HG03571 (cell line): ENCODE measurements around the gene CD82.
A peak's percentile ranks its signal among the peaks of the same experiment; 100 is the strongest.

Source experiments
- ATAC-seq: cut with Tn5 transposase; IDR thresholded peaks from one replicate; pipeline ENCODE4 v1.9.1; 2021; ENCODE audit not compliant: unreplicated experiment

CD82 gene

DNA sequence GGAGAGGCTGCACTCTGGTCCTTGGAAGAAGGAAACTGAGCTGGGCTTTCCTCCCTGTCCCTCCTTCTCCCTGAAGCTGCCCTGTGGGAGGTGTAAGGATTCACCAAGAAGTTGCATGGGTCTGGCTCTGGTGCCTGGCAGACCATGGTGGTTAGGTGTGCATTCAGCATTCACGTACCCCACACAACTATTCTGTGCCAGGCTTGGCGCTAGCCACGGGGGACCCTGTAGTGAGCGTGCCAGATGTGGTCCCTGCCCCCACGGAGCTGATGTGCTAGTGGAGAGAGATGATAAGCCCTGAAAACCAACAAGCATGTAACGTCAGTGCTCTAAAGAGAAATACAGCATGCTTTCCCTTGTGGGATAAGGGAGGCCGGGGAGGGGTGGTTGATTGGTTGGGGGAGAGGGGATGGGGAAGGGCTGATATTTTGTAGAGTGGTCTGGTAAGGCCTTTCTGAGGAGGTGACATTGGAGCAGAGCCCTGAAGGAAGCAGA is 48.9 kb downstream of the CD82 start:
- no peak for ATAC-seq

DNA sequence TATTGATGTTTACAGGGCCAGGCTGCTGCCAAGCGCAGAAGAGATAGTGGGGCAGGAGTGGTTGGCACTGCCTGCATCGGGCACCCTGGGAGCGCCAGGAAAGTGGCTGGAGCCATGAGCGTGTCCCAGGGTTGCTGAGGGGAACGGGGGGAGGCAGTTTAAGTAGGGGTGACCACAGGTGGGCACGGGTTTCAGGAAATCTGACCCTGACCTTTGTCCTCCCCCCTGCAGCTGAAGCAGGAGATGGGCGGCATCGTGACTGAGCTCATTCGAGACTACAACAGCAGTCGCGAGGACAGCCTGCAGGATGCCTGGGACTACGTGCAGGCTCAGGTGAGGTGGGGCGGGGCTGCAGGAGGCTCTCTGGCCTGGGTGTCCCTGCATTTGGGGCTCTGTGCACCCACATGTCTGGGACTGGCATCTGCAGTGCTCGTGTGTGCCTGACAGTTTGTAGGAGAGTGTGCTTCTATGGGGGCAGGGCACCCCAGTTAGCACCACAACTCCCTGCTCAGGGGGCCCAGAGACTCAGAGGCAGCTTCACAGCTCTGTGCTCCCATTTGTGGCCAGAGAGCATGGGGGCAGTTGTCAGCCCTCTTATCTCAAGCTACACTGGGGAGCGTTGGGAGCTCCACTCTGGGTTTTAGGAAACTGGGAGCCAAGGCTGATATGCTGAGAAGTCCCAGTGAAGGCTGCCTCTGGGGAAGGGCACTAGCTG is 49.7 kb downstream of the CD82 start:
- ATAC-seq: no peak

DNA sequence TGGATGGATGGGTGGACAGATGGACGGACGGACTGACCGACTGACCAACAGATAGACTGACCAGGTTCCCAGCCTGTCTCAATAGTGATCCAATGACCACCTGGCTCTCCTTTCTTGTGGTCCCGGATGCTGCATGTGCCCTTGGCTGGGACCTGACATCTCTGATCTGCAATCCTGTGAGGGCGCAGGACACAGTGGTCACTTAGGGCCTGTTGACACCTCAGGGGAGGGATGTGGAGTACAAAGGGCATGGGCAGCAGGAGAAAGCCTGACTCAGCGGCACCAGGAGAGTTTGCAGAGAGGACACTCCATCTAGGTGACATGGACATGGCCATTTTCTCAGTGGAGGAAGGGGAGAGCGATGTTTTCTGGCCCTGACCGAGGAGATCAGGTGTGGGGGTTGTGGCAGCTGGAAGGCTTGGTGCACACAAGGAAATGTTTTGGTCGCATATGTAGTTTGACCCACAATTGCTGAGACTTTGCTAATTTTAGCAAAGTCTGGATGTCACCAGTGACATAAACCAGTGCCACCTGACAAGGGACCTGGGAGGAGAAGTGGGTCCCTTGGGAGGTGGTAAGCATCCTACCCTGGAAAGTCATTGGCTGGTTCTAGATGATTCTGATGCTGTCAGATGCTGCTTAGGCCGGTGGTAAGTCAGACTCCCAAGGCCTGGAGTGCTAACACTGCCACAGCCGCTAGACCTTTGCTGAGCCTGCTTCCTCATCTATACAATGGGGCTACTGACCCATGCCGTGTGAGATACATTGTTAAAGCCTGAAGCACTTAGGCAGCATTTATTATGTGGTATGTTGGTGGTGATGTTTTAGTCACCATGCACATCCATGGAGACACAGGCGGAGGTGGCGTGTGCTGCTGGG is 50.7 kb downstream of the CD82 start:
- no peak for ATAC-seq

DNA sequence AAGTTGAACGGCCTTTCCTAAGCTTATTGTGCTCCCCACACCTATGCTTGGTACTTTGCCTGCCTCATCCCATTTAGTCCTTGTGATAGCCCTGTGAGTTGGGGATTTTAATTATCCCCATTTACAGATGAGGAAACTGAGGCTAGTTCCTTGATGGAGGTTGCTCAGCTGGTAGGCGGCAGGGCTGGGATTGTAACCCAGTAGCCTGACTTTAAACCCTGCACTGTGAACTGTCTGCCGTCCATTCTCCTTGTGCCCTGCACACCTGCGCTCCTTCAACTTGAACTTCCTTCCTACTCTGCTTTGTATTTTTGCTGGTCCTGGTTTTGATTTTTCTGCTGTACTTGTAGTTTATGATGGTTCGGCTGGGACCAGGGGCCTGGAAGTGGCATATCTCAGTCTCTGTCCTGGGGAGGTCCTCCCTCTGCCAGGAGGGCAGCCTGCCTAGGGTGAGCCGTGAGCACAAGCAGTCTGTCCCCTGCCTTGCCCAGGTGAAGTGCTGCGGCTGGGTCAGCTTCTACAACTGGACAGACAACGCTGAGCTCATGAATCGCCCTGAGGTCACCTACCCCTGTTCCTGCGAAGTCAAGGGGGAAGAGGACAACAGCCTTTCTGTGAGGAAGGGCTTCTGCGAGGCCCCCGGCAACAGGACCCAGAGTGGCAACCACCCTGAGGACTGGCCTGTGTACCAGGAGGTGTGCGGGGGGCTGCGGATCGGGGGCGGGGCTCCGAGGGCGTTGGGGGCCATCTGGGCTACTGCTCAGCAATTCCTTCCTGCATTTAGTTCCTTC is 52.4 kb downstream of the CD82 start:
- no peak for ATAC-seq

DNA sequence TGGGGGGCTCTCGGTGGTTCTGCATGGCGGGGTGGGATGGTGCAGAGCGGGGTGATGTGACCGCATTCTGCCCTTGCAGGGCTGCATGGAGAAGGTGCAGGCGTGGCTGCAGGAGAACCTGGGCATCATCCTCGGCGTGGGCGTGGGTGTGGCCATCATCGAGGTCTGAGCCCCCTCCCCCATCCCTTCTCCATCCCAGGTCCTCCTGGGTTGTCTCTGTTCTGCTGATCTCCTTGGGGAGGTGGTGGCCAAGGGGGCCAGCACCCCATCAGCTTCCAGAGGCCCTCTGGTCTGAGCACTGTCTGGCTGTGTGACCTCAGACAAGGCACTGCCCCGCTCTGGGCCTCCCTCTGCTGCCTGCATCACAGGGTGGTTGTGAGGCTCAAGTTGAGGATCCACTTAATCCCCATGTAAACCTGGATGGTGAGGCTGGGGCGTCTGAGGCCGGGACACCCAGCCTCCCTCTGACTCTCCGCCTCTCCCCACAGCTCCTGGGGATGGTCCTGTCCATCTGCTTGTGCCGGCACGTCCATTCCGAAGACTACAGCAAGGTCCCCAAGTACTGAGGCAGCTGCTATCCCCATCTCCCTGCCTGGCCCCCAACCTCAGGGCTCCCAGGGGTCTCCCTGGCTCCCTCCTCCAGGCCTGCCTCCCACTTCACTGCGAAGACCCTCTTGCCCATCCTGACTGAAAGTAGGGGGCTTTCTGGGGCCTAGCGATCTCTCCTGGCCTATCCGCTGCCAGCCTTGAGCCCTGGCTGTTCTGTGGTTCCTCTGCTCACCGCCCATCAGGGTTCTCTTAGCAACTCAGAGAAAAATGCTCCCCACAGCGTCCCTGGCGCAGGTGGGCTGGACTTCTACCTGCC is 53.3 kb downstream of the CD82 start:
- no peak for ATAC-seq

DNA sequence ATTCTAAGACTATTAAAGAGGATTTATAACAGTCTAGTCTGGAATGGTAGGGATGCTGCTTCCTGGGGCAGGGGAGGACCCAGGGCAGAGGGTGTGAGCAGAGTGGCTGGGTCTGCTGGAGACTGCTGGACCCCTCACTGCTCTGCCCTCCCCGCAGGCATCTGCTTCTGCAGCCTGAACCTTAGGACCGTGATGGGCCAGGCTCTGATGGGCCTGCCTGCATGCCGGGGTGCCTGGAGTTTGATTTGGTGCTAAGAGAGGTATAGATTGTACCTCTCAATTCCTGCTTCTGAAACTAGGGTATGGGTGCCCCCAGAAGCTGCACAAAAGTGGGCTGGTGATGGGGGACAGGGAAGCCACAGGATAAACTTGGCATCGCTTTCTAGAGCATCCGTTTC is 54.9 kb downstream of the CD82 start:
- ATAC-seq: no peak

DNA sequence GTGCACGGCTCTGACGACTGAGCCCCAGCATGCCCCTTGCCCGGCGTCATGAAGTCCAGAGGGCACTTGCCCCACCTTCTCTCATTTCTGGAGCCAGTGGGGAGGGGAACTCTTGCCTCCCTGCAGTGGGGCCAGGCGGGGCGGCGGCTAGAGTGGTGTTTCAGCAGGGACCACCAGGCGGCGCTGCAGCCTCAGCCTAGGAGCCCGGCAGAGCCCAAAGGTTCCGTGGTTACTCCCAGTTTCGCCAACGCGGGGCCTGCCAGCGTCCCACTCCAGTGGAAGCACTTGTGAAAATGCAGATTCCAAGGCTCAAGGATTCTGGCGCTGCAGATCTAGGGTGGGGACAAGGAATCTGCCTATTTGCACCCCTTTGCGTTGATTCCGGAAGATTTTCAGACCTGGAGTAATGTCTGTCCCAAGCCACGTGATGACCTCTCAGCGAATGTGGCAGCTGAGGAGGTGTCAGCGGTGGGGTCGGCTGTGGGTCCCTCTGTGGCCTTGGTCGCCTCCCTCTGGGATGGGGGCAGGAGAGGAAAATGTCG is 55.7 kb downstream of the CD82 start:
- ATAC-seq: no peak

DNA sequence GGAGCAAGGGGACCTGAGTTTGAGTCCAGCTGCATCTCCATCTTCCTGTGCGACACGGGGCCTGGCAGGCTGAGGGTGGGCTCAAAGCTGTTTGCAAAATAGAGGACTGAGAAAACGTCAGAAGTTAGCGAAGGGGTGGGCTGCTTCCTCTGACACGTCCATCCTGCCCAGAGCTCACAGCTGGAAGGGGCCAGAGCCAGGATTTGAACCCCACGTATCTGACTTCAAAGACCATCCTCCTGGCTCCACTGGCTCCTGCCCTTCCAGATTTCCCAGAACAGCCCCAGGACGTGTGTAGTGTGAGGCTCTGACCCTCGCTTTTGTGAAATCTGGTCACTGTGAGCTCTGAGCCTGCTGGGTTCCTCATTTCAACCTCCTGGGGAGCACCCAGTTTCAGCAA is 56.3 kb downstream of the CD82 start:
- no peak for ATAC-seq

DNA sequence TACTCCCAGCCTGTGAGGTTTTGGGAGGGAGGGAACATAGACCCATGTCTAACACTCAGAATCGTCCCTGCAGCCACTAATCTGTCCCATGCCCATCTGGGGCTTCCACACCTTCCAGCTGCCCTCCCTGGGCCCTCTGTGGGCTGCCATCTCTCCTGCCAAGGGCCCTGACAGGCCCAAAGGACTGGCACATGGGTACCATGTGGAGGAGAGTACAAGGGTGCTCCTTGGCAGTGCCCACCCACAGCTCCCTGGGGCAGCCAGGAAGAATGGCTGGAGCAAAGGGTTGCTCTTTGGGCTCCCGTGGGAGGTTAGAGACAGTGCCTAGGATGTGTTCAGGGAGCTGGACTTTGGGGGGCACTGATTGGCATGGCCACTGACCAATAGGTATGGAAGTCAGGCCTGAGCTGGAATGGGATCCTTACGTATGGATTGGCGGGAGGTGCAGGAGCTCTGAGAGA is 56.8 kb downstream of the CD82 start:
- no peak for ATAC-seq

DNA sequence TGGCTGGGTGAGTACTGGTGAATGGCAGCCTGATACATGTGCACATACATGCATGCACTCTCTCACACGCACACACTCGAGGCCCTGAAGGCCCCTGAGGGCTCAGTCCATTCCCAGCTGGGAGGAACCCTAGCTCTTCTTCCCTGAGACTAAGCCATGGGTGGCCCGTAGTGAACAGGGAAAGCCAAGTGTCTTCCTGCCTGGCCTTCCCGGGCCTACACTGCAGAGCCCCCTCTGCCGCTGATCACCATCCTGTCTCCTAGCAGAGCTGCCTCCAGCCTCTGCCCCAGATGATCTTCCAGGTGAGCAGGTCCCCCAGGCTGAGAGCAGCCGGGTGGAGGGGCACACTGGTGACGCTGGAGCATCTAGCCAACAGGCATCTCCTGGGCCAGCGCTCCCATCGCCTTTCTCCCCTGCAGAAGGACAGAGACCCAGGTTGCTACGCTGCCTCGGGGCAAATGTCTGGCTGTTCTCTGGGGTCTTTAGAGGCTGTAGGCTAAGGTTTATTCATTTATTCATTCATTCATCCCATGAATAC is 57.3 kb downstream of the CD82 start:
- no peak for ATAC-seq

DNA sequence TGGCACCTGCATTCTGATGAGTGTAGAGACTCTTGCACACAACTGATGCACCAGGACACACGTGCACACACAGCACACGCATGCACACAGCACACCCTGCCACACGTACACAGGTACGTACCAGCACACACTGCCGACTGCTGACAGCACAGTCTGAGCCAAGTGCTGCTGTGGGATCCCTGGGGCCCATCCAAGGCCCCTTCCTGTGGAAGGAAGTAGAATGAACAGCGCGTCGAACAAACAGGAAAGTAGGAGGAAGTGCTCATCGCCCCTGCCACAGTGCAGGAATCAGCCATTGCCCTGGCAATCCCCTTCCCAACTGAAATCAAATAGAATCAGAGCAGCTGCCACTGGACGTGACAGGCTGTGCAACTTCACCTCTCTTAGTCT is 57.9 kb downstream of the CD82 start:
- ATAC-seq: no peak

DNA sequence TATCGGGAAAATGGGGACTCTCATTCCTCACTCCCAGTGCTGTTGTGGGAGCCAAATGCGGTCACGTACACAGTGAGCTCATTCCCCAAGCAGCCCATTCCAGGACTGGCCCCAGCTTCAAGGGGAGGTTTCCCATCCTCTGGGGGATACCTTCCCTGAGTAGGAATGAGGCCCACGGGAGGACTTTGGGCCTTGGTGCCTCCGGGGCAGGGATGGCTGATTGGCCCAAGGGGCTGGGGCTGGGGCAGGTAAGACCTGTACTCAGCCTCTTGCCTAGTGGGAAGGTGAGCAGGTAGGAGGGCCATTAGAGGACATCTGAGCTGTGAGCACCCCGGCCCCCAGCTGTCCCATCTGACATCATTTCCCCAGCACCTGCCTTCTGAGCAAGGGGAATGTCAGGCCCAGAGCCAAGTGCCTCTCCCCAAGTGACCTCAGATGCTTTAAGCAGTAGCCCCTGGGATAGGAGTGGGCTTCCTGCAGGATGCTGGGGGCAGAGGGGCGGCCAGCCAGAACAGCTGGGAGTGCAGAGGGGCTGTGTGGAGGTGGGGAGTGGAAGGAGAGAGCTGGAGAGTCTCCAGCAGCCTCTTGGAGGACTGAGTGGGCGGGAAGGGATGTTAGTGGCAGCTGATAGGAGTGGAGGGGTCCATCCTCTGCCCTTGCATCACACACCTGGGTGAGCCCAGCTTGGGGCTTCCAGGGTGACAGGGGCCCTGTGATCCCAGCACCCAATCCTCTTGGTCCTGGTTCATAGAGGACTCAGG is 58.4 kb downstream of the CD82 start:
- ATAC-seq: no peak

DNA sequence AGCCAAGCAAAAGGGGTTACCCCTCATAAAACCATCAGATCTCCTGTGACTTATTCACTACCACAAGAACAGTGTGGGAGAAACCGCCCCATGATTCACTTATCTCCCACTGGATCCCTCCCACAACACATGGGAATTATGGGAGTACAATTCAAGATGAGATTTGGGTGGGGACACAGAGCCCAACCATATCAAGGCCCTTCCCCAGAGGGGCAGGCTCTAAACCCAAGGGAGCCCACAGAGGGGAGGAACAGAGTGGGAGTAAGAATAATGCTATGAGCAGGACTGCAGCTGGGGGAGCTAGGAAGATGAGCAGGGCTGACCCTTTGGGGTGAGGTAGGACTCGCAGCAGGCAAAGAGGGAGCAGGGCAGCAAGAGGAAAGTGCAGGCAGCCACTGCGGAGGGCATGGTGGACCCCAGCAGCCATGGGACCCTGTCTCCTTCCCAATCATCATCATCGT is 59.3 kb downstream of the CD82 start:
- ATAC-seq: no peak

DNA sequence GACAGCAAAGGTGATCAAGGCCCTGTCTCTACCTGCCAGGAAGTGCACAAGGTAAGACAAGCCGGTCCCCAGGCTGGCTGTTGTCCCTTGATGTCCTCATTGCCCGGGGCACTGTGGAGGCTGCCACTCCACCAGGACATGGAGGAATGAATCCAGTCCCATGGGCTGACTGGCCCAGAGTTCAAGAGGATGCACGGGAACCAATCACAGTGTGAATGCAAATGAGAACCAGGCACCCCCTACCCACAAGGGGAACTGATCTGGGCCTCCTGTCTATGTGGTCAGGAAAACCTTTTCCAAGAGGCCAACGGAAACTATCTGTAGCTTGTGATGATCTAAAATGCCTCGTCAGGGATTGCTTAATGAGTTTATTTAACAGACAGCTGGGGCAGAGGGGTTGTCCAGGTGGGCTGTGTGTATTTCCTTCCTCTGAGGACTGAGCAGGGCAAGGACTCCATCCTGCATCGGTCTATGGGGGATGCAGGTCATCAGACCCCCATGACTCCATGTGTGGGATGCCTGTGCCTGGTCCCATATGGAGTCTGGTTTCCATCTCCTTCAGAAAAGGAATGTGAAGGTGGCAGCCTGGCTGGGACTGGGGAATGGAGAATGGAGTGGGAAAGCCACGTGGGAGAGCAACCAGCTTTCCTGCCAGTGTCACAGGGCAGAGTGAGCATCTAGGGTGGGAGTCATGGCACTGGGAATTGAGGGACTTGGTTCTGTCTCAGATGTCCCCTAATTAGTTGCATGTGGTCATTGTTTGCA is 60.5 kb downstream of the CD82 start:
- no peak for ATAC-seq

DNA sequence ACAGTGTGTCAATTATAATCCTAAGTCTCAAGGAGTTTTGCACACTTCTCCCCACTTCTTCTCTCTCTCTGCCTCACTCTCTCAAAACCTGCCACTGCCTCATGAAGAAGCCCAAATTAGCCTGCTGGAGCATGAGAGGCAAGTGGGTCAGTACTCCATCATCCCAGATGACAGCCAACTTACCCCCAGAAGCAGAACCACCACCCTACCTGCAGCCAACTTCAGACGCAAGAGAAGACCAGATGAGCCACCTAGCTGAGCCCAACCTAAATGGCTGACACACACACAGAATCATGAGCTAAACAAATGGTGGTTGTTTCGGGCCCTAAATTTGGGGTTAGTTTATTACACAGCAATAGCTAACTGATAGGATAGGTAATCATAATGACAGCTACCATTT is 61.2 kb downstream of the CD82 start:
- no peak for ATAC-seq

DNA sequence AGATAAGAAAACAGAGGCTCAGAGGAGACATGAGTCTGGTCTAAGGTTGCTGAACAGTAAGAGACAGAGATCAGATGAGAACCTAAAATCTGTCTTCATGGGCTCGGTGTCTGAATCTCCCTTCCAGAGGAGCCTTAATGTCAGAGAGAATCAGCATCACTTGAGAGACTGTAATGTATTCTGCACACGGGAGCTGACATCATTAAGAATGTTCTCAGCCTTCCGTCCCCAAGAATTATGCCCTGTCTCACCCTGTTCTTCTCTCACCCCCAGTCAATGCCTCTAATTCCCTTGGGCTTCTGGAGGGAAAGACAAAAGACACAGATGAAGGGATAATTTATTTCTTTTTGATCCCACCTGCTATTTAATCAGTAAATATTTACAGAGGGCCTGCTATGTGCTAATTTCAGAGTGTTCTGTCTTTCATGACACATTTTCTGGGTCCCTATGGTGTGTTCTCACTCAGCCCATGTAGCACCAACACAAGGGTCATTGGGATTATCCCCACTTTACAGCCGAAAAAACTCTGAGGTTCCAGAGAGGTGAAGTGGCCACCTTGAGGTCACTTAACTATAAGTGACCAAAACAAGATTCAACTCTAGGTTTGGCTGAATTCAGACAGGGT is 61.8 kb downstream of the CD82 start:
- ATAC-seq: no peak

DNA sequence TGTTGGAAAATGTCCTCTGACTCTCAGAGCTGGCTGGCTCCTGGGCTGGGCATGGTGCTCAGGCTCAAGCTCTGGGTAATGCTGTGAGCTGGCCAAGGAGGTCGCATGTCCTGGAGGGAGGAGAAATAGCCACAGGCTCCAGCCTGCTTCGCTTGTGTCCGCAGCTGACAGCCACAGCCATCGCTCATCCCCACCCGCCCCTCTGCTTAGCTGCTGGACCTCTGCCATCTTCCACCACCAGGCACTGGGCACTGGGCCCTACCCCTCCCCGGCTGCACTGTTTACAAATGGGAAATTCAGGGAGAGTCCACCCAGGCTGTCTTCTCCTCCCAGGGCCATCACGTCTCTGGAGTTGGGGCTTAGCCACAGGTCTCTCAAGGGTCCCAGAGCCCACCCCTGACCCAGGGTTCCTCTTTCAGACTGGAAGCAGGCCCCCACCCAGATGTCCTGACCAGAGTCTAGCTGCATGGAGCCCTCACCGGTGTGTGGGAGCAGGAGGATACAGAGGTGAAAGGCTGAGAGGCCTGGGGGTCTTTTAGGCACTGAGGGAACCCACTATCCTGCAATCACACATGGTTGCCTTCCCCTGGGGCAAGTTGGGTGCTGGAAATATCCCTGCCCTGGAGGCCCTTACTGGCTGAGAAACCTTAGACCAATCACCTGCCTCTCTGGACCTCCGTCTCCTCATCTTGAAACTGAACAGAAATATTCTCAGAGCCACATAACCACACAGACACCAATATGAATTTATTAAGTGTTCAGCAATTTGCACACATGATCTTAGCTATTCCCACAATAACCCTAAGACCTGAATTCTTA is 62.7 kb downstream of the CD82 start:
- peak; percentile 63 for ATAC-seq
